B cell (primary cell): ENCODE data around the gene SMAD2. TPM values are rescaled to one million over a fixed set of nuclear protein-coding genes. Genes with fewer than 3 reads are reported as not detected.

Experiments used
- polyA plus RNA-seq: library from polyadenylated mRNA; depleted of rRNA; stranded (reverse); fragments of >200 nt; gene quantifications from 2 replicates; pipeline ENCODE4 v1.2.3, GENCODE V29; 2012
- small RNA-seq: library from RNA; depleted of rRNA; stranded (forward); fragments of <200 nt; gene quantifications from one replicate; pipeline ENCODE3, GENCODE V24; 2012; ENCODE audit warnings: low replicate concordance, low read depth; ENCODE audit not compliant: insufficient read length
- total RNA-seq, 2 donors: library from RNA; stranded (reverse); fragments of 120-200 nt in 1 of 2; gene quantifications; 1 replicate in 1 of 2; 2 replicates in 1 of 2; pipeline versions ENCODE4 v1.2.3 to v1.2.4, GENCODE V29; 2013 to 2022

Gene SMAD2
- total and polyA plus RNA-seq, 2 donors (not counting 1 experiment from before 2014, with no cell fraction given) = 23.4 to 139 TPM

Small RNAs within 50 kb of the gene (small RNA-seq; reads per million reads assigned to genes)
- gene AC120349.2 = not detected
- not detected for gene MTCO2P2
